ENCODE measurements around the gene CUTA. TPM values are rescaled to one million over a fixed set of nuclear protein-coding genes. Genes with fewer than 3 reads are reported as not detected.

The CUTA gene
- total RNA-seq, 1 donor from 2014 or later, result 153 TPM

GRCh38 chr6:33391922-33392594, 25.8 kb downstream of the CUTA start:
- Histone ChIP-seq H3K27ac (peak overlapping the region; percentile 90), H3K4me1 (peaks cover 17% of the 10 kb centered on the region), H3K27me3 (ENCODE audit: low read depth) (no peaks in the 10 kb centered on the region), H3K36me3 (no peaks in the 10 kb centered on the region), H3K9me3 (no peaks in the 10 kb centered on the region), H3K4me3 (peak overlapping the region; percentile 60)
- intact Hi-C loops (cut with DNase I), result no loop called here
- DNase-seq, result no peak
- TF ChIP-seq CTCF (IDR thresholded peaks at IDR 0.05), result no peak
- ATAC-seq, result no peak

DNA sequence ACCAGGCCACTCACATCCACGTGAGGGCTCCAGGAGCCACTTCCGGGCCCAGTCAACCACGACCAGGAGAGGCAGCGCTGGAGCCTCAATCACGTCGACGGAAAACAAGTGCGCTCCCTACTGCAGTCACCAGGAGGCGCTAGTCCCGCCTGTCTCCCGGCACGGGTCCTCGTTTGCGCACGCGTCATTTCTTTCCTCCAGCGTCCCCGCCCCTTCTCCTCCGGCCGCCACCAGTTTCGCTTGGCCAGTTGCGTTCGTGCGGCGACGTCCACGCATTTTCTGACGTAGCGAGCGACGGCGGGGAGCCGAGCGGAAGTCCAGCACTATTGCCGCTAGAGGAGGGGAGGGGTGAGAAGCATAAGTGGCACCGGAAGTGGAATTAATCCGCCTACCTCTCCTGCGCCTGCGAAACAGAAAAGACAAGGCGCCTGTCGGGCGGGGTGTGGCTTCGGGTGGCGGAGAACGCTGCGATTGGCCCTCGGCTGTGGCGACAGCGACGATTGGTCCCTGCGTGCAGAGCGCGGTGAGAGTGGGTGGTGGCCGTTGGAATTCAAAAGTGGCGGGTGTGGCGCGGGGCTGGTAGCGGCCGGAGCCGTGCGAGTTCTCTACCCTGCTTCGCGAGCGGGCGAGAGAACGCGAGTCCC, 26.5 kb downstream of the CUTA start, which contains the start of gene KIFC1:
Gene KIFC1 (plus strand): TSS at position 546 of the 644 bp plus-strand sequence. CDS start 163 bp downstream, outside the sequence.
- intact Hi-C loops (cut with DNase I), result no loop called here
- TF ChIP-seq CTCF (IDR thresholded peaks at IDR 0.05), result peak; percentile 97
- DNase-seq (peak; percentile 100), ATAC-seq (peak; percentile 97 to 98)
- Histone ChIP-seq H3K4me3 (peak within 1 kb of the TSS; percentile 60), H3K27me3 (ENCODE audit: low read depth) (no peaks in the 10 kb centered on the region), H3K36me3 (no peaks in the 10 kb centered on the region), H3K4me1 (peaks cover 17% of the 10 kb centered on the region), H3K9me3 (no peaks in the 10 kb centered on the region), H3K27ac (peak within 1 kb of the TSS; percentile 90)

DNA sequence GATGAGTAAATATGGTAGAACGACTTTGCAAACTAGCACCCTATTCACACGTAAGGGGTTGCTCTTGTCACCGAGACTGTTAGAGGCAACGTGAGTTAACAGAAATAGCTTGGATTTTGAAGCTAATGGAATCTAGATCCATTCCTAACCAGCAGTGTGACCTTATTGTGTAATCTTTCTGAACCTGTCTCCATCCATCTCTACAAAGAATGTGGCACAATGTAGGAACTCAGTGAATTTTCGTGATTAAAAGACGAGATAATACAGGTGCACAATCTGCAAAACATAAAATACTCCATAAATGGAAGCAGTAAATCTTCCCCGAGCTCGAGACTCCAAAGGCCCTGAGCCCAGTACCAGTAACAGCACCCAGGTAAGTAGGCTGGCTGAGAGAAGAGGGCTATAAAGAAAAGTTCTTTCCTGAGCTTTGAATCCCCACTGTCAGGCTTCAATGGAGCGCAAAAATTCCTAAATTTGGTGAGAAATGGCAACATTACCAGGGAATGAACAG, 27.1 kb downstream of the CUTA start:
- intact Hi-C loops (cut with DNase I), result no loop called here
- Histone ChIP-seq H3K4me1 (peaks cover 17% of the 10 kb centered on the region), H3K4me3 (peak overlapping the region; percentile 60), H3K9me3 (no peaks in the 10 kb centered on the region), H3K27me3 (ENCODE audit: low read depth) (no peaks in the 10 kb centered on the region), H3K27ac (peak overlapping the region; percentile 90), H3K36me3 (no peaks in the 10 kb centered on the region)
- TF ChIP-seq CTCF (IDR thresholded peaks at IDR 0.05), result no peak
- ATAC-seq (no peak), DNase-seq (no peak)

DNA sequence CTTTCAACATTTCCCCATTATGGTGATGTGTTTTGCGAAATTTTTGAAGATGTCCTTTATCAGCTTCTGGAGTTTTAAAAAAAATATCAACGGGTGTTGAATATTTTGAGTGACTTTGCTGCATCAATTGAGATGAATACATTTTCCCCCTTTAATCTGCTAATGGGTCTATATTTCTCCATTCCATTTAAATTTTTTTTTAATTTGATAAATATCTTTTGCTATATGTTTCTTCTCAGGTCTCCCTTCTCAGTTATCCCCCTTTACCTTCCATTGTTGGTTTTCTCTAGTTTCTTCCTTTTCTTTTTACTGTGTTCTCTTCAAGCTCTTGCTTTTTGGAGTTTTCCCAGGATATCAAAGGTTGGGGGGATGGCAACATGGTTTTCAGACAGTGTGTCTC, 27.7 kb downstream of the CUTA start:
- DNase-seq, result no peak
- TF ChIP-seq CTCF (IDR thresholded peaks at IDR 0.05), result no peak
- no peaks in the 10 kb centered on the region for H3K36me3 ChIP-seq
- H3K9me3 ChIP-seq, result no peaks in the 10 kb centered on the region
- no peak overlapping the region for H3K4me3 ChIP-seq
- no peak for ATAC-seq
- H3K27me3 ChIP-seq (ENCODE audit: low read depth), result no peaks in the 10 kb centered on the region
- peaks cover 17% of the 10 kb centered on the region for H3K4me1 ChIP-seq
- no peak overlapping the region for H3K27ac ChIP-seq
- intact Hi-C loops (cut with DNase I), result no loop called here

DNA sequence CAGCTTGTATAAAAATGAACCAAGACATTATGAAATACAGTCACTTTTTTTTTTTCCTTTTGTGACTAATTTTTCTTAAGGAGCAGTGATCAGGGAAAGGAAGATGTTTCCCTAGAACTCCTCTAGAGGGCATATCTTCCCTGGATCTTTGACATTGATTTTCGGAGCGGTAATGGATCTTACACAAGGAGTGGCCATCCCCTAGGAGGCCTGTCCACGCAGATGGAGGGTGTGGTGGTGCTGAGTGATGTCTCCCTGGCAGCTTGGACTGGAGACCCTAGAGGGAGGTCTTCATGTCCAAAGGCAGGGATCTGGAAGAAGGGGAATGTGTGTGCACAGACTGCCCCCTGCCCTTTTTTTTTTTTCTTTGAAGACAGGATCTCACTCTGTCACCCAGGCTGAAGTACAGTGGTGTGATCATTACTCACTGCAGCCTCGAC, 33.3 kb downstream of the CUTA start:
- H3K9me3 ChIP-seq, result no peaks in the 10 kb centered on the region
- H3K4me3 ChIP-seq, result no peak overlapping the region
- no peaks in the 10 kb centered on the region for H3K36me3 ChIP-seq
- intact Hi-C loops (cut with DNase I), result no loop called here
- H3K27ac ChIP-seq, result no peak overlapping the region
- H3K4me1 ChIP-seq, result no peaks in the 10 kb centered on the region
- no peaks in the 10 kb centered on the region for H3K27me3 ChIP-seq (ENCODE audit: low read depth)
- TF ChIP-seq CTCF (IDR thresholded peaks at IDR 0.05), result no peak
- DNase-seq (no peak), ATAC-seq (peak; percentile 23 to 49)

All from lower lobe of right lung (tissue), 2 donors.